HepG2 (cell line): ENCODE data around the gene NDEL1.

Experiments
- BCLAF1 ChIP-seq: fragments of 450-650 bp; IDR thresholded peaks from 2 replicates; pipeline ENCODE4 v1.6.1; 2017; ENCODE audit warnings: mild to moderate bottlenecking
- ELF4 ChIP-seq: sonication (generic); formaldehyde crosslinking; IDR thresholded peaks from 2 replicates; pipeline ENCODE4 v1.5.0; 2020; ENCODE audit warnings: missing genetic modification reagents, mild to moderate bottlenecking, moderate library complexity, borderline replicate concordance
- NONO ChIP-seq, 2 experiments: fragments of 450-650 bp in 1 of 2; sonication (generic) in 1 of 2; formaldehyde crosslinking in 1 of 2; IDR thresholded peaks in 1 of 2; conservative IDR thresholded peaks in 1 of 2; 2 replicates each; pipeline versions ENCODE4 v1.6.1 to v1.8.0; 2017 to 2022; ENCODE audit warnings: mild to moderate bottlenecking in 1 of 2, missing genetic modification reagents in 1 of 2, moderate library complexity in 1 of 2
- TBL1XR1 ChIP-seq: fragments of 150-350 bp; IDR thresholded peaks from 2 replicates; pipeline ENCODE4 v1.6.1; 2014; ENCODE audit warnings: borderline replicate concordance, low read length; ENCODE audit not compliant: partially characterized antibody
- ZFP1 ChIP-seq: IDR thresholded peaks from 2 replicates; pipeline ENCODE4 v1.6.1; 2016
- ZNF709 ChIP-seq: sonication (generic); formaldehyde crosslinking; IDR thresholded peaks from 2 replicates; pipeline ENCODE4 v1.5.0; 2020; ENCODE audit warnings: mild to moderate bottlenecking, missing genetic modification reagents
- ZSCAN20 ChIP-seq: sonication (generic); formaldehyde crosslinking; IDR thresholded peaks from 2 replicates; pipeline ENCODE4 v1.4.0; 2020; ENCODE audit warnings: missing genetic modification reagents, mild to moderate bottlenecking, borderline replicate concordance

GRCh38 chr17:8420041-8420934 is 15.4 kb upstream of the NDEL1 start:
- TF ChIP-seq NONO (IDR thresholded peaks at IDR 0.05) (no peak), NONO (CRISPR knock-in tag; conservative IDR thresholded peaks at IDR 0.05) (0 out of 2 replicates have a peak, but pooled peaks have one; percentile 84), ZSCAN20 (no peak), TBL1XR1 (peak; percentile 98), ELF4 (no peak), ZNF709 (no peak), BCLAF1 (no peak), ZFP1 (CRISPR knock-in tag) (peak; percentile 91)
